HEK293 (cell line): ENCODE results near the gene CEND1.

Experiments
- CTCF ChIA-PET: fragments of 350-600 bp; formaldehyde crosslinking; extraction: SDS; loops from one replicate; lab custom pipeline; 2021; ENCODE audit warnings: antibody characterized with exemption; lab: Yijun Ruan, JAX
- POLR2A ChIA-PET: fragments of 300-600 bp; formaldehyde crosslinking; extraction: SDS; loops from one replicate; lab custom pipeline; 2020; ENCODE audit warnings: antibody characterized with exemption, inconsistent platforms; lab: Yijun Ruan, JAX
- H3K27ac ChIP-seq: fragments of 200-500 bp; sonication (Bioruptor generic); 2 replicates; pipeline ENCODE4 v1.5.1; 2014; ENCODE audit warnings: low read depth, low read length, control low read depth, inconsistent platforms; ENCODE audit errors: extremely low read depth
- H3K36me3 ChIP-seq, 2 experiments: fragments of 200-500 bp in 1 of 2; sonication (Bioruptor generic) in 1 of 2; 1 replicate in 1 of 2; 2 replicates in 1 of 2; pipeline ENCODE4 v1.5.1; 2014 to 2017; ENCODE audit warnings: inconsistent platforms in 2 of 2, low read length in 2 of 2; ENCODE audit not compliant: control insufficient read depth in 2 of 2, insufficient read depth in 1 of 2
- H3K4me1 ChIP-seq: fragments of 200-500 bp; sonication (Bioruptor generic); 2 replicates; pipeline ENCODE4 v1.5.1; 2014; ENCODE audit warnings: mild to moderate bottlenecking, low read length, inconsistent platforms; ENCODE audit not compliant: control insufficient read depth, insufficient read depth
- H3K4me3 ChIP-seq: 2 replicates; pipeline ENCODE4 v1.5.1; 2011; ENCODE audit warnings: low read depth, mild to moderate bottlenecking, control low read depth, low read length, moderate library complexity
- H3K9me3 ChIP-seq: fragments of 200-500 bp; sonication (Bioruptor generic); 2 replicates; pipeline ENCODE4 v1.5.1; 2014; ENCODE audit warnings: low read depth, low read length, inconsistent platforms; ENCODE audit not compliant: control insufficient read depth, insufficient read depth
- AEBP2 ChIP-seq: fragments of 450-650 bp; formaldehyde crosslinking; IDR thresholded peaks from 2 replicates; pipeline ENCODE4 v1.5.1; 2016; ENCODE audit warnings: missing biosample characterization, missing genetic modification characterization, borderline replicate concordance
- HOXC10 ChIP-seq: sonication (generic); formaldehyde crosslinking; IDR thresholded peaks from 2 replicates; pipeline ENCODE4 v1.8.1; 2023; ENCODE audit warnings: mild to moderate bottlenecking, missing genetic modification reagents
- MYNN ChIP-seq: fragments of 450-650 bp; formaldehyde crosslinking; IDR thresholded peaks from 2 replicates; pipeline ENCODE4 v1.5.1; 2016; ENCODE audit warnings: missing biosample characterization, missing genetic modification characterization, borderline replicate concordance
- SP2 ChIP-seq: fragments of 450-650 bp; formaldehyde crosslinking; IDR thresholded peaks from 2 replicates; pipeline ENCODE4 v1.5.1; 2016; ENCODE audit warnings: missing biosample characterization, missing genetic modification characterization
- ZBTB20 ChIP-seq: fragments of 450-650 bp; formaldehyde crosslinking; IDR thresholded peaks from 2 replicates; pipeline ENCODE4 v1.5.1; 2016; ENCODE audit warnings: missing biosample characterization, missing genetic modification characterization
- ZBTB26 ChIP-seq: fragments of 450-650 bp; formaldehyde crosslinking; optimal IDR thresholded peaks from 2 replicates; pipeline ENCODE3; 2016; ENCODE audit warnings: missing biosample characterization, mild to moderate bottlenecking, missing genetic modification characterization
- ZBTB48 ChIP-seq: fragments of 450-650 bp; formaldehyde crosslinking; IDR thresholded peaks from 2 replicates; pipeline ENCODE4 v1.5.1; 2016; ENCODE audit warnings: missing biosample characterization, missing genetic modification characterization
- ZNF24 ChIP-seq: fragments of 450-650 bp; formaldehyde crosslinking; IDR thresholded peaks from 2 replicates; pipeline ENCODE4 v1.5.1; 2016; ENCODE audit warnings: missing biosample characterization, missing genetic modification characterization
- ZNF335 ChIP-seq: fragments of 450-650 bp; formaldehyde crosslinking; conservative IDR thresholded peaks from 2 replicates; pipeline ENCODE4 v1.5.1; 2016; ENCODE audit warnings: missing biosample characterization, missing genetic modification characterization
- ZNF426 ChIP-seq: fragments of 450-650 bp; formaldehyde crosslinking; IDR thresholded peaks from 2 replicates; pipeline ENCODE4 v1.5.1; 2017; ENCODE audit warnings: missing biosample characterization, missing genetic modification characterization, mild to moderate bottlenecking, inconsistent platforms, moderate library complexity
- ZNF473 ChIP-seq: fragments of 450-650 bp; formaldehyde crosslinking; IDR thresholded peaks from 2 replicates; pipeline ENCODE4 v1.5.1; 2017; ENCODE audit warnings: missing biosample characterization, missing genetic modification characterization
- ZNF654 ChIP-seq: fragments of 450-650 bp; formaldehyde crosslinking; IDR thresholded peaks from 2 replicates; pipeline ENCODE4 v1.5.1; 2016; ENCODE audit warnings: low read depth, missing biosample characterization, missing genetic modification characterization
- ZNF658 ChIP-seq: fragments of 450-650 bp; formaldehyde crosslinking; IDR thresholded peaks from 2 replicates; pipeline ENCODE4; 2016; ENCODE audit warnings: missing biosample characterization, missing genetic modification characterization
- ZSCAN30 ChIP-seq: fragments of 450-650 bp; IDR thresholded peaks from 2 replicates; pipeline ENCODE4 v1.5.1; 2018; ENCODE audit warnings: missing biosample characterization, mild to moderate bottlenecking, missing genetic modification characterization, moderate library complexity
- TF ChIP-seq, protein P1 (sequence below): IDR thresholded peaks from 2 replicates; pipeline ENCODE4 v1.6.1; 2011; ENCODE audit warnings: mild to moderate bottlenecking, low read depth, low read length, borderline replicate concordance
- TF ChIP-seq, protein P2 (sequence below): fragments of 450-650 bp; formaldehyde crosslinking; IDR thresholded peaks from 2 replicates; pipeline ENCODE4 v1.5.1; 2016; ENCODE audit warnings: missing biosample characterization, missing genetic modification characterization

Gene CEND1

GRCh38 chr11:831118-831864 is 41.4 kb upstream of the CEND1 start (continued):
- no peak for TF ChIP-seq AEBP2 (tag by site-specific recombination)

DNA sequence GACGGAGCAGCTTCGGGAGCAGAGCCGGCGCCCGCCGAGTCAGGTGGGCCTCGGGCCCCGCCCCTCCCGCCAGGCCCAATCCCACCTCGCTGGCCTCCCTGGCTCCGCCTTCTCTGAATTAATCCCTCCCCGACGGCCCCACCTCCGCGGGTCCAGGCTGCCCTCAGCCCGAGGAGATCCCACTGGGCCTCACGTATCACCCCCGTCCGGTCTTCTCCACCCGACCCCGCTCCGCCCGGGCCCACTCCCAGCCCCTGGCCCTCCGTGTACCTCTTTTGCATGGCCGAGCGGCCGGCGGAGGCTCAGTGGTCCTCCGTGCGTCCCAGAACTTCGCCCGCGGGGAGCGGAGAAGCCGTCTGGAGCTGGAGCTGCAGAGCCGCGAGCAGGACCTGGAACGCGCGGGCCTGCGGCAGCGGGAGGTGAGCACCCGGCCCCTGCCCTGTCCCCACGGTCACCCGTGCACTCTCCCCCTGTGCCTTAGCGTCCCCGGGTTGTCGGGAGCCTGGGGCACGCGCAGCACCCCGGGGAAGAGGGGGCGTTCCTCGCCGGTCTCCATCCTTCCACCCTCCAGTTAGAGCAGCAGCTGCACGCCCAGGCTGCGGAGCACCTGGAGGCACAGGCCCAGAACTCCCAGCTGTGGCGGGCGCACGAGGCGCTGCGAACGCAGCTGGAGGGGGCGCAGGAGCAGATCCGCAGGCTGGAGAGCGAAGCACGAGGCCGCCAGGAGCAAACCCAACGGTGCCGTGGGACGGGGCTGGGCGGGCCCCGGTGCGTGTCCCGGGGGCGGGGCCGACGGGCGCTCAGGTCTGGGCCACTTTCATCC is 40.6 kb upstream of the CEND1 start:
- H3K36me3 ChIP-seq = peaks cover 0 to 17% of the 10 kb centered on the region in 2 experiments; a peak in 1 of 3 replicates
- H3K9me3 ChIP-seq = no peaks in the 10 kb centered on the region
- ChIA-PET CTCF (no interaction called here), POLR2A (interaction anchor here (0.7 to 15.0 kb wide), 6 partner anchors 8 to 27 kb away, joined by 3 to 202 read pairs (median 4); partner anchors contain the start of genes PNPLA2, POLR2L and TSPAN4)
- TF ChIP-seq ZBTB48 (no peak), SP2 (tag by site-specific recombination) (0 out of 2 replicates have a peak, but pooled peaks have one; percentile 12)
- no peak overlapping the region for H3K4me3 ChIP-seq
- no peak overlapping the region for H3K27ac ChIP-seq
- H3K4me1 ChIP-seq = no peaks in the 10 kb centered on the region; the same call in 1 of the 2 replicates

DNA sequence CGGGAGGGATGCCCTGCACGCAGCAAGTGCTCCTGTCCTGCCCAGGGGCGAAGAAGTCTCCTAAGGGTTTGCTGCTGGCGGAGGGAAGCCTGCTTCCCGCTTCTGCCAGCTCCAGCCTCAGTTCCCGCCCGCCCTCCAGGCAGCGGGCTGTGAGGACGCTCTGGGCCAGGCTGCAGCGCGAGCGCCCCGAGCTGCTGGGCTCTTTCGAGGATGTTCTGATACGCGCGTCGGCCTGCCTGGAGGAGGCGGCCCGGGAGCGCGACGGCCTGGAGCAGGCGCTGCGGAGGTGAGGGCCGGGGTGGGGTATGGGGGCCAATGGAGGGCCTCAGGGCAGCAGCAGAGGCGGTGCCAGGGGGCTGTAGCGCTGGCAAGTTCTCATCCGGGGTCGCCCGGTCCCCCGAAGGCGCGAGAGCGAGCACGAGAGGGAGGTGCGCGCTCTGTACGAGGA is 40.0 kb upstream of the CEND1 start:
- Histone ChIP-seq H3K27ac (no peak overlapping the region), H3K36me3 (peaks cover 0 to 19% of the 10 kb centered on the region in 2 experiments; a peak in 1 of 3 replicates), H3K4me1 (no peaks in the 10 kb centered on the region; the same call in 1 of the 2 replicates), H3K4me3 (peak overlapping the region; percentile 9; the same call in 1 of the 2 replicates), H3K9me3 (no peaks in the 10 kb centered on the region)
- CTCF ChIA-PET = interaction anchor here (0.8 kb wide), 1 partner anchor 19 kb away, joined by 3 read pairs; no protein-coding TSS in a partner anchor
- TF ChIP-seq ZSCAN30 (tag by site-specific recombination) (no peak), MYNN (no peak), ZNF473 (no peak), ZBTB20 (no peak), ZNF654 (tag by site-specific recombination) (no peak), HOXC10 (CRISPR knock-in tag) (no peak), ZNF335 (tag by site-specific recombination) (no peak), ZBTB26 (no peak), ZNF658 (tag by site-specific recombination) (no peak), ZNF24 (tag by site-specific recombination) (no peak), ZNF426 (tag by site-specific recombination) (no peak)
- TF ChIP-seq, protein P1, sequence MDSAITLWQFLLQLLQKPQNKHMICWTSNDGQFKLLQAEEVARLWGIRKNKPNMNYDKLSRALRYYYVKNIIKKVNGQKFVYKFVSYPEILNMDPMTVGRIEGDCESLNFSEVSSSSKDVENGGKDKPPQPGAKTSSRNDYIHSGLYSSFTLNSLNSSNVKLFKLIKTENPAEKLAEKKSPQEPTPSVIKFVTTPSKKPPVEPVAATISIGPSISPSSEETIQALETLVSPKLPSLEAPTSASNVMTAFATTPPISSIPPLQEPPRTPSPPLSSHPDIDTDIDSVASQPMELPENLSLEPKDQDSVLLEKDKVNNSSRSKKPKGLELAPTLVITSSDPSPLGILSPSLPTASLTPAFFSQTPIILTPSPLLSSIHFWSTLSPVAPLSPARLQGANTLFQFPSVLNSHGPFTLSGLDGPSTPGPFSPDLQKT = no peak
- TF ChIP-seq, protein P2, sequence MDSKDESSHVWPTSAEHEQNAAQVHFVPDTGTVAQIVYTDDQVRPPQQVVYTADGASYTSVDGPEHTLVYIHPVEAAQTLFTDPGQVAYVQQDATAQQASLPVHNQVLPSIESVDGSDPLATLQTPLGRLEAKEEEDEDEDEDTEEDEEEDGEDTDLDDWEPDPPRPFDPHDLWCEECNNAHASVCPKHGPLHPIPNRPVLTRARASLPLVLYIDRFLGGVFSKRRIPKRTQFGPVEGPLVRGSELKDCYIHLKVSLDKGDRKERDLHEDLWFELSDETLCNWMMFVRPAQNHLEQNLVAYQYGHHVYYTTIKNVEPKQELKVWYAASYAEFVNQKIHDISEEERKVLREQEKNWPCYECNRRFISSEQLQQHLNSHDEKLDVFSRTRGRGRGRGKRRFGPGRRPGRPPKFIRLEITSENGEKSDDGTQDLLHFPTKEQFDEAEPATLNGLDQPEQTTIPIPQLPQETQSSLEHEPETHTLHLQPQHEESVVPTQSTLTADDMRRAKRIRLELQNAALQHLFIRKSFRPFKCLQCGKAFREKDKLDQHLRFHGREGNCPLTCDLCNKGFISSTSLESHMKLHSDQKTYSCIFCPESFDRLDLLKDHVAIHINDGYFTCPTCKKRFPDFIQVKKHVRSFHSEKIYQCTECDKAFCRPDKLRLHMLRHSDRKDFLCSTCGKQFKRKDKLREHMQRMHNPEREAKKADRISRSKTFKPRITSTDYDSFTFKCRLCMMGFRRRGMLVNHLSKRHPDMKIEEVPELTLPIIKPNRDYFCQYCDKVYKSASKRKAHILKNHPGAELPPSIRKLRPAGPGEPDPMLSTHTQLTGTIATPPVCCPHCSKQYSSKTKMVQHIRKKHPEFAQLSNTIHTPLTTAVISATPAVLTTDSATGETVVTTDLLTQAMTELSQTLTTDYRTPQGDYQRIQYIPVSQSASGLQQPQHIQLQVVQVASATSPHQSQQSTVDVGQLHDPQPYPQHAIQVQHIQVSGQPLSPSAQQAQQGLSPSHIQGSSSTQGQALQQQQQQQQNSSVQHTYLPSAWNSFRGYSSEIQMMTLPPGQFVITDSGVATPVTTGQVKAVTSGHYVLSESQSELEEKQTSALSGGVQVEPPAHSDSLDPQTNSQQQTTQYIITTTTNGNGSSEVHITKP (tag by site-specific recombination) = no peak
- POLR2A ChIA-PET = interaction anchor here (0.6 to 15.0 kb wide), 4 partner anchors 12 to 46 kb away, joined by 4 to 202 read pairs (median 38); partner anchors contain the start of genes PNPLA2, POLR2L and TSPAN4
